ENCODE measurements around the gene LILRB3.
A peak's percentile ranks its signal among the peaks of the same experiment; 100 is the strongest.
"Not testable (repeated sequence)": the region's sequence is repeated elsewhere in the genome, so short reads cannot be mapped to it uniquely, and the experiment has no call there.

Gene LILRB3

GRCh38 chr19:54242234-54242633 lies 19.4 kb upstream of the LILRB3 start:
- DNase-seq = peak in 3 of 4 experiments; percentile 35 to 51 (median 44)

- not testable (repeated sequence) for DNase-seq
These were observed 17.8 kb upstream of the LILRB3 start for GRCh38 chr19:54240372-54241336.

- DNase-seq = not testable (repeated sequence)
These were observed 16.9 kb upstream of the LILRB3 start for GRCh38 chr19:54239491-54240371.

DNA sequence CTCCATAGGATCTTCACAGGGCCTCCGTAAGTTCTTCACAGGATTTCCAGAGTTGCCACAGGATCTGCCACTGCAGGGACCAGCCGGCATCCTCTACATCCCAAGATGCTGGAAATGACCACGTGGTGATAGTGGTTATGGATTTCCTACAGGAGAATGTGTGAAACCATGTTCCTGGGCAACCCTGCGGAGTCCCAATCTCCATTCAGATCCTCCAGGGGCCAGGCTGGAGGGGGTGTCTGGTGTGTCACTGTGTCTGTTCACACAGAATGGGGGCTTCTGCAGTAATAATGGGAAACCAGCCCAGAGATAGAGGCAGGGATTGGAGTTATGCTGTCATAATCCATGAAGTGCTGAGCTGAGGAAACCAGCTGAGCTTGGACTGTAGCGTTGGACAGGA lies 11.1 kb upstream of the LILRB3 start:
- DNase-seq = no peak

DNA sequence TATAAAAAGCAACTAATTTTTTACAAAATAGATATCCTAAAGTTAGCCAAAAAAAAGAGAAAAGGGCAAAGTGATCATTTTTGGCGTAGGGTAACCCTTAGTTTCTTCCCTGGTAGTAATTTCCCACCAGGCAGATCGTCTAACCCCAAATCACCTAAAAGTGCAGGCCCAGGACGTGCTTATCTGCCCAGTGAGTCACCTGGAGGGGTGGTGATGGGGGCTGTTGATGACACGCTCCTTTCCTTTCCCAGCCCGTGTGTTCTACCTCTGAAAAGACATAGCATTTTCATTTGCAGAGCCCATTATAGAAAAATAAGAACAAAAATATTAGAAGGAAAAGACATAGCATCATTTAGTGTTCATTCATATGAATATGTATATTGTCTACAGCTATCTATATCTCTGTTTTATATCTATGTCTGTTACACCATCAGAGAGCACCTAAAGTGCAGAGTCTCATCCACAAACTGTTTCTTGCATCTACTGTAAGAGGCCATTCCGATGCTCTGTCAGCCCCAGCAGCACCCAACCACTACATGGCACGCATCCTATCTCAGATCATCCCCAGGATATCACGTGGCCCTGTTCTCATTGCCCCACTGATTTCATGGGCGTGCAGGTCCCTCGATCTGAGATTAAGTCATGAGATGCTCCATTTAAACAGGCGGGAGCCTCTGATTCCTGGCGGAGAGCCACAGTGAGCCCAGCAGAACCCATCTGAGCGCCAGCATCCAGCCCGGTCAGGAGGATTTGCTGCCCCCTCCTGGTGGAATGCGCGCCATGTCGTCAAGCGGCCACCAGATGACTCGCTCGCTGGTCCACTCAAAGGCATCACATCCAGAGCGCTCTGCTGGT lies 8.5 kb upstream of the LILRB3 start:
- DNase-seq = peak; percentile 69 to 95 (median 86)

DNA sequence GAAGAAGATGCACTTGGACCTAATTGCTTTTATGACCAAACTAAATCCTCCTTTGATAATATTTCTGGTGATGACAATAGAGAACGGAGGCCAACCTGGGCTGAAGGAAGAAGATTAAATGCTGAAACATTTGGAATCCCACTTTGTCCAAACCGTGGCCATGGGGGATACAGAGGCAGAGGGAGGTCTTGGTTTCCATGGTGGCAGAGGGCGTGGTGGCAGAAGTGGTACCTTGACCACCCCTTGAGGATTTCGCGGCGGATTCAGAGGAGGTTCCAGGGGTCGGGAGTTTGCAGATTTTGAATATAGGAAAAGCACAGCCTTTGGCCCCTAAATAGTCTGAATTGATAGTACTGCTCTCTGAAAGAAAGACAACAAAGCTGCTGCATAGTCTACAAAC lies 7.2 kb upstream of the LILRB3 start:
- no peak for DNase-seq

DNA sequence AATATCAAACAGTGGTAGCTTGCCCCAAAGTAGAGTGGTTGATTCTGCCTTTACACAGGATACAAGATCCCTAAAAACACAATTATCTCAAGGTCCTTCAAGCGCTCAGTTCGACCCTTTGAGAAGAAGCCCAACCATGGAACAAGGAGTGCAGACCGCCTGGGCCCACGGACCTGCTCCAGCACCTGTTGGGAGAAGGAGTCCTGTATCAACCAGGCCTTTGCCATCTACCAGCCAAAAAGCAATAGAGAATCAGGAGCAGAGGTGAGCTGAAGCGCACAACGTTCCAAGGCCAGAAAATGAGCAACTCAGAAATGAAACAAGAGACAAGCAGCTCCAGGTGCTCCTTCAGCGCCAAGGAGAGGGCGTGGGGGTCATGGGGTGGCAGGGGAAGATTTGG lies 6.3 kb upstream of the LILRB3 start:
- DNase-seq = no peak

DNA sequence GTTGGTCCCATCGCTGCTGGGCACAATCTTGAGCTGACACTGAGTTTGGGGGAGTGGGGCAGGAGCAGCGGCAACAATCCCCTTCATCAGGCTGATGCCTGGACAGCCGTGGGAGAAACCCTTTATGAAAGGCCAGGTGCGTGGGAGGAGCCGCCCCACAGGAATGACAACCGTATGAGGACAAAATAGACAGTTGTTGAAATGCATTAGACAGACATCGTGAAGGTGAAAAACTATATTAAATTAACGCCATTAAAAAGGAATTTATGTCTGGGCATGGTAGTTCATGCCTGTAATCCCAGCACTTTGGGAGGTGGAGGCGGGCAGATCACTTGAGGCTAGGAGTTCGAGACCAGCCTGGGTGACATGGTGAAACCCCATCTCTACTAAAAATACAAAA lies 1.8 kb upstream of the LILRB3 start:
- DNase-seq = not testable (repeated sequence)

- DNase-seq = peak in 2 of 4 experiments; percentile 32 to 44
These were observed 1.1 kb upstream of the LILRB3 start for GRCh38 chr19:54223937-54224281.

- DNase-seq = peak in 2 of 4 experiments; percentile 30 to 41
These were observed 600 bp upstream of the LILRB3 start for GRCh38 chr19:54223277-54223936.

- not testable (repeated sequence) for DNase-seq
These were observed 860 bp downstream of the LILRB3 start for GRCh38 chr19:54221947-54222346.

- not testable (repeated sequence) for DNase-seq
These were observed 3.1 kb downstream of the LILRB3 start for GRCh38 chr19:54219702-54220101.

GRCh38 chr19:54218960-54219661 lies 3.7 kb downstream of the LILRB3 start:
- no peak for DNase-seq

DNA sequence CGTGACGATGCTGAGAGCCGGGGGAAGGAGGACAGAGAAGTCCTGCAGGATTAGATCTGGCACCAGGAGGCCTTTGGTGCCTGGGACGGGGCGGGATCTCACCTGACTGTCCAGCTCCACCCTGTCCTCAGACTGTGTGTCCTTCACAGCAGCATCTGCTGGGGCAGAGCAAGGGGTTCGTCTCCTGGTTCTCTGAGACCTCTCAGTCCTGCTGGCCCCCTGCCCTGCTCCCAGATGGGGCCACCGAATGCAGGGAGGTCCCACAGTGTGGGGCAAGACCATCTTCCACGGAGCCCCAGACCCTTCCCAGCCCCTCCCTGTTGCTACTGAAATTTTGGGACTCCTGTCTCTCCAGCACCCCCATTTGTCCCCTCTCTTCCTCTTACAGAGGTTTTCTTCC lies 4.5 kb downstream of the LILRB3 start:
- no peak for DNase-seq

- DNase-seq = not testable (repeated sequence)
These were observed 5.1 kb downstream of the LILRB3 start for GRCh38 chr19:54217517-54218247.

- no peak for DNase-seq
These were observed 5.9 kb downstream of the LILRB3 start for GRCh38 chr19:54216869-54217268.

- DNase-seq = not testable (repeated sequence)
These were observed 8.1 kb downstream of the LILRB3 start for GRCh38 chr19:54214734-54215133.

- DNase-seq = not testable (repeated sequence)
These were observed 8.6 kb downstream of the LILRB3 start for GRCh38 chr19:54214217-54214616.

DNA sequence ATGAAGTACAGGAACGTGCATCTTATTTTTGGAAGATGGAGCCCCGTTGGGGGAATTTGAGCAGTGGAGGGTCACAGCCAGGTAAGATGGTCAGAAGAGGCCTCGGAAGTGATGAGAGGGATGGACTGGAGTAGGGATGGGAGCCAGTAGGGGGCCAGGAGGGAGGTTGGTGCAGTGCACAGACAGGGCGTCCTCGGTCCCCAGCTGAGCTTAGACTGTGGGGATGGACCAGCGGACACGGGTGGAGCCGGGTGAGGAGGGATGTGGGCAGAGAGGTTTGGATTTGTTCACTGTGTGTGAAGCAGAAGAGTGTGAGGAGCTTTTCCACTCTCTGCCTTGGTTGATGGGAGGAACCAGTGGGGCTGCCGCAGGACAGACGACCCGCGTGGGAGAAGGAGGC lies 11.6 kb downstream of the LILRB3 start:
- peak in 2 of 4 experiments; percentile 26 to 29 for DNase-seq

GRCh38 chr19:54209811-54210494 lies 12.9 kb downstream of the LILRB3 start:
- DNase-seq = peak; percentile 94 to 99 (median 95)

Measured in suppressor macrophage (primary cell).